ENCODE data around the gene GGA1. TPM values are rescaled to one million over a fixed set of nuclear protein-coding genes. Genes with fewer than 3 reads are reported as not detected.

The GGA1 gene
- total and polyA plus RNA-seq, 10 of the 15 experiments (the other 5 are each of a cell fraction or from before 2014, with no cell fraction given) = 1.4 to 79.4 (median 44.4) TPM

GRCh38 chr22:37618674-37619073, 10.0 kb downstream of the GGA1 start:
- intact Hi-C loops (cut with micrococcal nuclease; ENCODE audit: unreplicated experiment) = no loop called here
- ChIA-PET RAD21 (ENCODE audit: unreplicated experiment) (interaction anchor here (0.5 to 1.8 kb wide), 6 partner anchors 10 to 282 kb away, joined by 3 to 10 read pairs (median 4); partner anchors contain the start of gene GGA1), SMC1A (ENCODE audit: uncharacterized antibody, unreplicated experiment) (interaction anchor here (1.1 to 2.0 kb wide), 2 partner anchors 11 to 57 kb away, joined by 6 to 11 read pairs; partner anchors contain the start of genes GGA1 and LGALS1), CTCF (interaction anchor here (0.7 to 14.9 kb wide), 8 partner anchors 10 to 244 kb away, joined by 3 to 275 read pairs (median 6); partner anchors contain the start of genes GGA1, LGALS1, NOL12 and SH3BP1), POLR2A (interaction anchor here (0.9 to 1.2 kb wide), 5 partner anchors 9 to 63 kb away, joined by 3 to 12 read pairs (median 3); partner anchors contain the start of genes GGA1 and LGALS1)
- Histone ChIP-seq H3K36me3 (ENCODE audit: control insufficient read depth in 2 of 2, insufficient read depth in 2 of 2, low read length in 1 of 2) (peaks cover 13 to 26% of the 10 kb centered on the region in 2 experiments), H3K4me1 (ENCODE audit: control insufficient read depth, insufficient read depth, low read length) (peaks cover 6% of the 10 kb centered on the region), H3K79me2 (ENCODE audit: control insufficient read depth, insufficient read depth, low read length) (no peaks in the 10 kb centered on the region), H4K20me1 (ENCODE audit: control insufficient read depth, insufficient read depth) (no peaks in the 10 kb centered on the region), H3K27me3 (replicated peaks in 1 of 2; ENCODE audit: control insufficient read depth in 2 of 2, insufficient read depth in 2 of 2, low read length in 1 of 2) (no peaks in the 10 kb centered on the region), H3K27ac (ENCODE audit: control insufficient read depth, insufficient read depth) (no peak overlapping the region; the same call in 1 of the 2 replicates), H3K4me3 (no peak overlapping the region), H3K9ac (ENCODE audit: control insufficient read depth, insufficient read depth, low read length) (no peak overlapping the region), H2AFZ (ENCODE audit: control insufficient read depth, low read depth, low read length) (no peak overlapping the region), H3K9me3 (replicated peaks; ENCODE audit: control insufficient read depth, insufficient read depth, low read length) (no peaks in the 10 kb centered on the region), H3K4me2 (ENCODE audit: control insufficient read depth, insufficient read depth) (no peak overlapping the region)
- FAIRE-seq (no peak), DNase-seq (ENCODE audit: low read depth, low spot score) (no peak), ATAC-seq (no peak)
- BruUV-seq (replicated peaks) = no TSS peak
- TF ChIP-seq TBL1XR1 (IDR thresholded peaks at IDR 0.05; ENCODE audit: low read depth, low read length) (no peak), BACH1 (IDR thresholded peaks at IDR 0.05; ENCODE audit: borderline replicate concordance) (no peak), RBBP5 (conservative IDR thresholded peaks at IDR 0.05) (no peak), TCF3 (IDR thresholded peaks at IDR 0.05; ENCODE audit: borderline replicate concordance, insufficient read depth, low read depth, low read length) (no peak), RAD21 (IDR thresholded peaks at IDR 0.05; ENCODE audit: insufficient read depth, low read depth, low read length) (no peak), BCLAF1 (IDR thresholded peaks at IDR 0.05) (no peak), POLR2AphosphoS2 (IDR thresholded peaks at IDR 0.05; ENCODE audit: low read depth, low read length) (no peak), SMAD1 (IDR thresholded peaks at IDR 0.05; ENCODE audit: low read depth, partially characterized antibody) (no peak), RUNX3 (IDR thresholded peaks at IDR 0.05; ENCODE audit: low read length) (no peak), PRDM15 (CRISPR knock-in tag; IDR thresholded peaks at IDR 0.05) (no peak), ZBED1 (IDR thresholded peaks at IDR 0.05; ENCODE audit: borderline replicate concordance) (no peak)
- WGBS (ENCODE audit: insufficient coverage, insufficient replicate concordance, low lambda C conversion rate, missing lambda C conversion rate) = 90% methylated on average over 6 of the region's 6 CpGs
- in situ Hi-C loops (cut with MboI) = no loop called here

Measured in GM12878 (cell line).